Measurements from ENCODE around the gene NRXN2.
A peak's percentile ranks its signal among the peaks of the same experiment; 100 is the strongest.

NRXN2 gene

DNA sequence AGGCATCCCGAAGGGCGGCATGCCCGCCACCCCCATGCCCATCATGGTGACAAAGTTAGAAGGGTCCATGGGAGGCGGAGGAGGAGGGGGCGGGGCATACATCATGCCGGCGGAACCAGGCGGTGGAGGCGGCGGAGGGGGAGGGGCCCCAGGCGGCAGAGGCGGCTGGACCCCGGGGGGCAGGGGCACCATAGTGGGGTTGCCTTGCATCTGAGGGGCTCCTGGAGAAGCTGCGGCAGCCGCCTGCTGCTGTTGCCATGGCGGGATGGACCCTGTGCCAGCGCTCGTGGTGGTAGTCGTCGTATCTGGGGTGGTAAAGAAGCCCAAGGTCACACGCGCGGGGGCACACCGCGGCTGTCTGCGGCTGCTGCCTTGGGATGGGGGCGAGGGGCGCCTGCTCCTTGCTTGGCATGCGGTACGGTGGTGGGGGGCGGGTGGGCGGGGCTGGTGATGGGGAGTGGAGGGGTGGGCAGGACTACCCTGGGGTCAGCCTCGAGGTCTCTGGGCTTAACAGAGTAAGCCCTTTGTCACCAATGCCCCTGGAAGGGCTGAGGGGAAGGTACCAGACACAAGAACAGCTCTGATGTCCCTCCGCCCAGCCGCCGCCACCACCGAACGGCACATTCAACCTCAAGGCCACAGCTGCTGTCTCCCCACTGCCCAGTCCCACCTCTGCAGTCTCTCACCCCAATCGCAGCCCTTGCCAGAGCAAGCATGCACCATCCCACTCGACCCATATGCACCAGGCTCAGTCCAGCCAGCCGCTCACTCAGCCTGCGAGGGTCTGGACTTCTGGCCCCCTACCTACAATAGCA lies 43.1 kb upstream of the NRXN2 start:
- Histone ChIP-seq H3K27ac (no peak overlapping the region), H3K4me2 (no peak overlapping the region), H3K27me3 (ENCODE audit: insufficient read depth, low read depth) (no peaks in the 10 kb centered on the region), H3K9ac (no peak overlapping the region), H3K36me3 (ENCODE audit: insufficient read depth) (peaks cover 33% of the 10 kb centered on the region; the same call in 1 of the 2 replicates), H3K4me1 (ENCODE audit: low read depth, poor library complexity, severe bottlenecking) (peaks cover 16% of the 10 kb centered on the region), H4K20me1 (ENCODE audit: insufficient read depth) (peaks cover 14% of the 10 kb centered on the region; the same call in 1 of the 2 replicates), H3K79me2 (ENCODE audit: insufficient read depth, low read depth) (peaks cover 25% of the 10 kb centered on the region; the same call in 1 of the 2 replicates), H2AFZ (ENCODE audit: low read depth) (no peak overlapping the region), H3K4me3 (IDR thresholded peaks at IDR 0.05; ENCODE audit: insufficient read depth, low read depth, low read length) (no peak overlapping the region)
- TF ChIP-seq, protein P1, sequence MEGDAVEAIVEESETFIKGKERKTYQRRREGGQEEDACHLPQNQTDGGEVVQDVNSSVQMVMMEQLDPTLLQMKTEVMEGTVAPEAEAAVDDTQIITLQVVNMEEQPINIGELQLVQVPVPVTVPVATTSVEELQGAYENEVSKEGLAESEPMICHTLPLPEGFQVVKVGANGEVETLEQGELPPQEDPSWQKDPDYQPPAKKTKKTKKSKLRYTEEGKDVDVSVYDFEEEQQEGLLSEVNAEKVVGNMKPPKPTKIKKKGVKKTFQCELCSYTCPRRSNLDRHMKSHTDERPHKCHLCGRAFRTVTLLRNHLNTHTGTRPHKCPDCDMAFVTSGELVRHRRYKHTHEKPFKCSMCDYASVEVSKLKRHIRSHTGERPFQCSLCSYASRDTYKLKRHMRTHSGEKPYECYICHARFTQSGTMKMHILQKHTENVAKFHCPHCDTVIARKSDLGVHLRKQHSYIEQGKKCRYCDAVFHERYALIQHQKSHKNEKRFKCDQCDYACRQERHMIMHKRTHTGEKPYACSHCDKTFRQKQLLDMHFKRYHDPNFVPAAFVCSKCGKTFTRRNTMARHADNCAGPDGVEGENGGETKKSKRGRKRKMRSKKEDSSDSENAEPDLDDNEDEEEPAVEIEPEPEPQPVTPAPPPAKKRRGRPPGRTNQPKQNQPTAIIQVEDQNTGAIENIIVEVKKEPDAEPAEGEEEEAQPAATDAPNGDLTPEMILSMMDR (conservative IDR thresholded peaks at IDR 0.05; ENCODE audit: low read depth, low read length): no peak

DNA sequence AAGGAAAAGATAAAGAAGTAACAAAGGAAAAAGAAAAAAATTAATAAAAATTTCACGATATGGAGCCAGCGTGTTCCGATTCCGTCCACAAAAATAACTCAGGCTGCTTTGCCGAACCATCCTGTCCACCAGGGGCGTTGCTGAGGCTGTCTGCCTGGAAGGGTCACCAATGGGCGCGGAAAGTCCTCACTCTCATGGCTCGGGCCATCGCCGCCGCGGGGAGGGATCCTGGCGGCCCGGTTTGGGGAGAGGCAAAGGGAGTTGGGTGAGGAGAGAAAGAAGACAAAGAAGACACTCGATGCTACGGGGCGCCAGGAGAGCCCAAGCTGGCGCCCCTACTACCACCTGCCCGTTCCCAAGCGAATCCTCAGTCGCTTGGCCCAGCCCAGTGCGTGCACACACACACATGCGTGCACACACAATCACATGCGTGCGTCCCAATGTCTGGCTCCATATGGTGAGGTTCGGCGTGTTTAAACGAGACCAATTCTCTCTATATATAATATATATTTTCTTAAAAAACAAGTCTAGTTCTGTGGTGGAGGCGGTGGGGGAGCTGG lies 42.4 kb upstream of the NRXN2 start:
- Histone ChIP-seq H3K27me3 (ENCODE audit: insufficient read depth, low read depth) (no peaks in the 10 kb centered on the region), H3K4me2 (no peak overlapping the region), H3K4me1 (ENCODE audit: low read depth, poor library complexity, severe bottlenecking) (peaks cover 14% of the 10 kb centered on the region), H3K36me3 (ENCODE audit: insufficient read depth) (peaks cover 26% of the 10 kb centered on the region; the same call in 1 of the 2 replicates), H4K20me1 (ENCODE audit: insufficient read depth) (peaks cover 9% of the 10 kb centered on the region; the same call in 1 of the 2 replicates), H2AFZ (ENCODE audit: low read depth) (no peak overlapping the region), H3K9ac (no peak overlapping the region), H3K4me3 (IDR thresholded peaks at IDR 0.05; ENCODE audit: insufficient read depth, low read depth, low read length) (no peak overlapping the region), H3K27ac (no peak overlapping the region), H3K79me2 (ENCODE audit: insufficient read depth, low read depth) (peaks cover 19% of the 10 kb centered on the region; the same call in 1 of the 2 replicates)
- TF ChIP-seq, protein P1 (conservative IDR thresholded peaks at IDR 0.05; ENCODE audit: low read depth, low read length): no peak

DNA sequence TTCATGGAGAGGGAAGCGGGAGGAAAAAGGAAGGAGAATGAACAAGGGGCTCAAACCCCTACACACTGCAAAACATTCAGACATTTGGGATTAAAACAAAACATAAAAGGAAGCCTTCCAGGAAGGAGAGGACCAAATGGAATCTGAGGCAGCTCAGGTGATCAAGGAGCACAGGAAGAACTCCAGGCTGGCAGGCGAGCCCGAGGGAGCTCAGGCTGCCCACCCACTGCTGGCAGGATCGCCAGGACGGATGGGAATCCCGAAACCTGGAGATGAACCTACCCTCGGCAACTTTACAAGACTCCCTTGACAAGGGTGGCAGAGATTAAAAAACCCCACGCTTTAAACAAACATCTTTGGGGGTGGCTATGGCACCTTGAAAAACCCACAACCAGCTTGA lies 41.8 kb upstream of the NRXN2 start:
- H2AFZ ChIP-seq (ENCODE audit: low read depth): no peak overlapping the region
- H3K27ac ChIP-seq: no peak overlapping the region
- no peak overlapping the region for H3K9ac ChIP-seq
- H4K20me1 ChIP-seq (ENCODE audit: insufficient read depth): peaks cover 9% of the 10 kb centered on the region; the same call in 1 of the 2 replicates
- peaks cover 14% of the 10 kb centered on the region for H3K4me1 ChIP-seq (ENCODE audit: low read depth, poor library complexity, severe bottlenecking)
- no peak overlapping the region for H3K4me2 ChIP-seq
- H3K79me2 ChIP-seq (ENCODE audit: insufficient read depth, low read depth): 0 out of 2 replicates have a peak, but pooled peaks cover 12% of the 10 kb centered on the region
- no peaks in the 10 kb centered on the region for H3K27me3 ChIP-seq (ENCODE audit: insufficient read depth, low read depth)
- TF ChIP-seq, protein P1 (conservative IDR thresholded peaks at IDR 0.05; ENCODE audit: low read depth, low read length): no peak
- peaks cover 20% of the 10 kb centered on the region; the same call in 1 of the 2 replicates for H3K36me3 ChIP-seq (ENCODE audit: insufficient read depth)
- H3K4me3 ChIP-seq (IDR thresholded peaks at IDR 0.05; ENCODE audit: insufficient read depth, low read depth, low read length): no peak overlapping the region

DNA sequence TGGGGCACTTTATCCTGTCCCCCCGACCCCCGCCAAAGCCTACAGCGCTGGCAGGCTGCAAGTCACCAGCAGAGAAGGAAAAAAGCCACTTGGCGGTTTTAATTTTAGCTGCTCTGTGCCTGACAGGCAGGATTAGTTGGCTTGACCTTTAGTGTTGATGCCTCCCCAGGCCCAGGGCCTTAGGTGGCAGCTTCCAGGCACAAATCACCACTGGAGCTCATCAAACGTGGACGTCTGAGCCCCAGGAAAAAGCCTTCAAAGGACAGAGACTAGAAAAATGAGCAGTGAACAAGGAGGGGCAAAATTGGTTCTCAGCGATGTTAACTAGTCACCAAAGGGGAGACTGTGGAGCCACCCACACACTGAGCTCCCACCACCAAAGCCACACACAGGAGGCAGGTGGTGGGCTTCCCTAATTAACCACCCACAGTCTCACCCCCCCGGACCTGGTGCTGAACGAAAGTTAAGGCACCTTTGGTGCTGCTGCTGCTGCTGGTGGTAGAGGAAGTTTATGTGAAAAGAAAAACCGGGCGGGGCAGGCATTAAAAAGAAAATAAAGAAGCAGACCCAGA lies 41.1 kb upstream of the NRXN2 start:
- no peak overlapping the region for H3K9ac ChIP-seq
- H3K27me3 ChIP-seq (ENCODE audit: insufficient read depth, low read depth): no peaks in the 10 kb centered on the region
- H2AFZ ChIP-seq (ENCODE audit: low read depth): no peak overlapping the region
- peaks cover 14% of the 10 kb centered on the region for H3K4me1 ChIP-seq (ENCODE audit: low read depth, poor library complexity, severe bottlenecking)
- H4K20me1 ChIP-seq (ENCODE audit: insufficient read depth): peaks cover 9% of the 10 kb centered on the region; the same call in 1 of the 2 replicates
- H3K4me3 ChIP-seq (IDR thresholded peaks at IDR 0.05; ENCODE audit: insufficient read depth, low read depth, low read length): no peak overlapping the region
- TF ChIP-seq, protein P1 (conservative IDR thresholded peaks at IDR 0.05; ENCODE audit: low read depth, low read length): no peak
- peak overlapping the region; percentile 7; the same call in 1 of the 2 replicates for H3K27ac ChIP-seq
- H3K79me2 ChIP-seq (ENCODE audit: insufficient read depth, low read depth): 0 out of 2 replicates have a peak, but pooled peaks cover 6% of the 10 kb centered on the region
- peaks cover 14% of the 10 kb centered on the region; the same call in 1 of the 2 replicates for H3K36me3 ChIP-seq (ENCODE audit: insufficient read depth)
- no peak overlapping the region for H3K4me2 ChIP-seq

Data from KMS-11 (cell line).